Colonic mucosa (tissue), 4 donors: ENCODE measurements around the gene TOP2B. TPM values are rescaled to one million over a fixed set of nuclear protein-coding genes. Genes with fewer than 3 reads are reported as not detected.

Experiments used
- DNase-seq: peaks from one replicate; pipeline ENCODE4 v3.0.0-alpha.2; 2020
- H3K27ac ChIP-seq: fragments of 200-600 bp; one replicate; pipeline ENCODE4 v1.8.0; 2021
- H3K27me3 ChIP-seq: fragments of 200-600 bp; one replicate; pipeline ENCODE4 v1.8.0; 2021
- H3K36me3 ChIP-seq: fragments of 200-600 bp; one replicate; pipeline ENCODE4 v1.8.0; 2021
- H3K4me1 ChIP-seq: fragments of 200-600 bp; one replicate; pipeline ENCODE4 v1.8.0; 2021; ENCODE audit warnings: mild to moderate bottlenecking
- H3K4me3 ChIP-seq: fragments of 200-600 bp; one replicate; pipeline ENCODE4 v1.8.0; 2021
- H3K9ac ChIP-seq, 2 donors: one replicate each; pipeline ENCODE4 v1.7.0; 2013; ENCODE audit warnings: control low read depth in 2 of 2, low read depth in 2 of 2, low read length in 2 of 2
- H3K9me3 ChIP-seq: fragments of 200-600 bp; one replicate; pipeline ENCODE4 v1.8.0; 2021
- CTCF ChIP-seq: fragments of 200-600 bp; IDR thresholded peaks from one replicate; pipeline ENCODE4 v1.8.0; 2022; ENCODE audit warnings: antibody characterized with exemption, mild to moderate bottlenecking
- intact Hi-C: fragments of 100-400 bp; cut with DNase I; formaldehyde crosslinking; loops from one replicate; pipeline ENCODE4 v1.14.1; 2022
- total RNA-seq, 2 donors: library from RNA; stranded (reverse); fragmentation: NEBNext Ultra II Directional in 1 of 2; extraction: Animal tissue kit (Norgen Biotek cat#: 25700) in 1 of 2; gene quantifications; one replicate each; pipeline ENCODE4 v1.2.1, GENCODE V29; 2021
- donor health status: healthy.
- donor health status: DM: no; HTN: no; CAD: no.
- donor health status: DM: no; HTN: no; CAD: no.

TOP2B gene
- total RNA-seq, 2 donors from 2014 or later: 105 TPM

DNA sequence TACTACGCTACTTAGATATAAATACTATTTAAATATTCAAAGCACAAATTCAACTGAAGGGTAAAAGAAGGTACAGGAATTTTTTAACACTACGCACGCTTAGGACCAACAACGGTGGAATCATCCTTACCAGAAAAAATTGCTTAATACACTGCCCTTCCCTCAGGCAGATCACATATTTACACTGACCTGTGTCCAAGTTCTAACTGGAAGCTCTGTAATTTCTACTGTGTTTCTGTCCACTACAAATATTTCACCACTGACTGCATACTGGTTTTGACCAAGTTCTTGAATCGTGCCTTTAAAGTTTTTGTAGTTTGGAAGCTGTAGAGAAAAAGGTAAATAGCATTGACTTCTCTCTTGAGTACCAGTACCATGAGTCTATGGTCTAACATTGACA, 44.2 kb downstream of the TOP2B start:
- intact Hi-C loops: loop anchor here (10.0 kb wide), 1 partner anchor 134 kb away; no protein-coding TSS in a partner anchor
- Histone ChIP-seq H3K27me3 (no peaks in the 10 kb centered on the region), H3K4me1 (no peaks in the 10 kb centered on the region), H3K36me3 (no peaks in the 10 kb centered on the region), H3K9ac (no peak overlapping the region), H3K27ac (no peak overlapping the region), H3K4me3 (no peak overlapping the region), H3K9me3 (no peaks in the 10 kb centered on the region)
- no peak for DNase-seq
- no peak for TF ChIP-seq CTCF

DNA sequence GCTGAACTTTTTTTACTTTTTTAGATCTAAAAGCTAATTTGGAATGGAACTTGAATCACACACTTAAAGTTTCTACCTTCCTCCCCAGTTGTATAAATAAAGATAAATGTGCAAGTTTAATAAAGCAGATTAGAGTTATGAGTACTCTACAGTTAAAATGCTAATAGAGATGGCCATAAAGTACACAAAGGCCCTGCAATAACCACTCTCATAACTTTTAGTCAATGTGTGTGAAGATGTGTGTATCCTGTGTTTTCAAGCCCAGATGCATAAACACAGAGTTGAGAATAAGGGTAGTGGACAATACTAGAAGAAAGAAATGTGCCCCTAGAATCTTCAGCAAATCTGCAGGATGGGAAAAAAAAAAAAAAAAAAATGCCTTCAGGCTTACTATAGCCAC, 45.3 kb downstream of the TOP2B start:
- H3K36me3 ChIP-seq: no peaks in the 10 kb centered on the region
- no peaks in the 10 kb centered on the region for H3K4me1 ChIP-seq
- no peaks in the 10 kb centered on the region for H3K27me3 ChIP-seq
- H3K9ac ChIP-seq: no peak overlapping the region
- H3K4me3 ChIP-seq: no peak overlapping the region
- intact Hi-C loops: no loop called here
- no peak for DNase-seq
- no peak for TF ChIP-seq CTCF
- no peak overlapping the region for H3K27ac ChIP-seq
- no peaks in the 10 kb centered on the region for H3K9me3 ChIP-seq

DNA sequence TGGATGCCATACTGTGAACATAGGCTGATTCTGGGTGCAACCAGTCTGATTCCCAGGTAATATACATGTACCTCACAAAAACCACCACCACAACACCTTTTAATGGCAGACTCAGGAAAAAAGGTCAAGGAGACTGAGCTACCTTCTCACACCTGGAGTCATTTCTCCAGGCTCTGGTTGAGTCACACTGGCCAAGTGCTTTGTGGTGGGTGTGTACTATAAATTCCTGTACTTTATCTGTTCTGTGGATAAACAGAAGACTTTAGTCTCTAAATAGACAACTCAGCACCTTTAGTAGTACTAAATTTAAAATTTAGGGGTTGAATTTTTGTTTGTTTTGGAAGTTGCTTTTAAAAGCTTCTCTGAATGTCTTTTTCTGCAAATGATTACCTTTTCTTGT, 46.7 kb downstream of the TOP2B start:
- Histone ChIP-seq H3K27ac (no peak overlapping the region), H3K9me3 (no peaks in the 10 kb centered on the region), H3K9ac (no peak overlapping the region), H3K4me1 (no peaks in the 10 kb centered on the region), H3K4me3 (no peak overlapping the region), H3K27me3 (no peaks in the 10 kb centered on the region), H3K36me3 (no peaks in the 10 kb centered on the region)
- no peak for DNase-seq
- no peak for TF ChIP-seq CTCF
- intact Hi-C loops: no loop called here

DNA sequence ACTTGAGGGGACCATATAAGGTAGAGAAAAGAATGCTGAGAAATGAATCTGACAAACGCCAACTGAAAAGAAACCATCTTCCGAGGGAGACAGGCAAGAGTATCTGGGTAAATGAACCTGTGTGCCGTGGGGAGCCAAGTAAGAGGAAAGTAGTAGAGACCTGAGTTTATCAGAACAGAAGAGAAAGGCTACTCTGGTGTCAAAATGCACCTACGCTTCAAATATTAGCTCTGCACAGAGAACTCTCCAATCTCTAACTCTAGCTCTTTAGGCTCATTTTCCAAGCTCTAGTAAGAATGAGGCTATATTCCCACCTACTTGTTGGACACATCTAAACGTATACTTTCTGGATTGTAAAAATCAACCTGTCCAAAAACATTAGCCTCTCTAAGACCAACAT, 53.5 kb downstream of the TOP2B start:
- Histone ChIP-seq H3K27me3 (no peaks in the 10 kb centered on the region), H3K27ac (no peak overlapping the region), H3K36me3 (peaks cover 6% of the 10 kb centered on the region), H3K9me3 (no peaks in the 10 kb centered on the region), H3K9ac (no peak overlapping the region), H3K4me3 (no peak overlapping the region), H3K4me1 (no peaks in the 10 kb centered on the region)
- no peak for DNase-seq
- intact Hi-C loops: no loop called here
- no peak for TF ChIP-seq CTCF

GRCh38 chr3:25610779-25611178, 53.9 kb downstream of the TOP2B start:
- Histone ChIP-seq H3K36me3 (peaks cover 6% of the 10 kb centered on the region), H3K27me3 (no peaks in the 10 kb centered on the region), H3K27ac (no peak overlapping the region), H3K4me3 (no peak overlapping the region), H3K4me1 (no peaks in the 10 kb centered on the region), H3K9me3 (no peaks in the 10 kb centered on the region), H3K9ac (no peak overlapping the region)
- intact Hi-C loops: no loop called here
- TF ChIP-seq CTCF: no peak
- no peak for DNase-seq

DNA sequence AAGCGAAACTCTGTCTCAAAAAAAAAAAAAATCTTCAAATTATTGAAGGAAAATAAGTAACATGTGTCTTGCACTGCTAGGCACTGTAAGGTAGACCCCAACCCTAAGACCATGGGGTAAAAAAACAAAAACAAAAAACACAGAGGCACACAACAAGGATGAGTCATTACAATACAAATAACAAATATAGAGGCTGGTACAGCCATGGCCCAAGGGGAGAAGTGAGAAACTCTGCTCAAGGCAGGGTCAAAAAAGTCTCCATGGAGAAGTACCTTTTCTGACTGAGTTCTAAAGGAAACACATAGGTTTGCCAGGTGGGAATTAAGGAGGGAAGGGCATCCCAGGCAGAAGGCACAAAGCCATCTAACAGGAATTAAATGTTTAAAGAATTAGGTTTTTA, 54.5 kb downstream of the TOP2B start:
- no peaks in the 10 kb centered on the region for H3K27me3 ChIP-seq
- no peak overlapping the region for H3K4me3 ChIP-seq
- no peak overlapping the region for H3K27ac ChIP-seq
- peaks cover 6% of the 10 kb centered on the region for H3K36me3 ChIP-seq
- H3K9me3 ChIP-seq: no peaks in the 10 kb centered on the region
- DNase-seq: no peak
- no peak overlapping the region for H3K9ac ChIP-seq
- TF ChIP-seq CTCF: no peak
- H3K4me1 ChIP-seq: no peaks in the 10 kb centered on the region
- intact Hi-C loops: no loop called here
